IPS DF 6.9 (cell line): Measurements from ENCODE around the gene CHADL.

Experiments
- DNase-seq: peaks from one replicate; pipeline ENCODE4 v3.0.0-alpha.2; 2013; ENCODE audit warnings: low read depth, low spot score
- H3K27ac ChIP-seq: one replicate; pipeline ENCODE4 v1.5.1; 2013; ENCODE audit warnings: low read length, control low read depth
- H3K27me3 ChIP-seq: 2 replicates; pipeline ENCODE4 v1.6.1; 2013; ENCODE audit warnings: mild to moderate bottlenecking, low read length; ENCODE audit not compliant: control insufficient read depth, insufficient read depth
- H3K36me3 ChIP-seq: 2 replicates; pipeline ENCODE4 v1.6.1; 2013; ENCODE audit warnings: low read length; ENCODE audit not compliant: control insufficient read depth, insufficient read depth
- H3K4me1 ChIP-seq: 2 replicates; pipeline ENCODE4 v1.6.1; 2013; ENCODE audit warnings: low read length; ENCODE audit not compliant: control insufficient read depth, insufficient read depth
- H3K4me3 ChIP-seq: 2 replicates; pipeline ENCODE4 v1.5.1; 2013; ENCODE audit warnings: mild to moderate bottlenecking, low read length
- H3K9me3 ChIP-seq: 2 replicates; pipeline ENCODE4 v1.6.1; 2013; ENCODE audit warnings: low read length, inconsistent platforms; ENCODE audit not compliant: control insufficient read depth, insufficient read depth
- WGBS: extraction: QIAGEN DNeasy Blood & Tissue Kit; methylation state at CpG from one replicate; pipeline ENCODE4 v1.1.7; 2013; ENCODE audit warnings: mixed read lengths, missing lambda C conversion rate; ENCODE audit not compliant: insufficient read length, insufficient coverage; 5-methylcytosine and 5-hydroxymethylcytosine counted together

The CHADL gene

GRCh38 chr22:41206719-41207118, 34.0 kb downstream of the CHADL start:
- no peak for DNase-seq
- H3K27ac ChIP-seq = no peak overlapping the region
- H3K36me3 ChIP-seq = 0 out of 2 replicates have a peak, but pooled peaks cover 4% of the 10 kb centered on the region
- H3K27me3 ChIP-seq = no peaks in the 10 kb centered on the region
- H3K4me1 ChIP-seq = no peaks in the 10 kb centered on the region
- H3K4me3 ChIP-seq = no peak overlapping the region
- WGBS = no CpG with 5 or more reads among the region's 9 CpGs
- no peaks in the 10 kb centered on the region for H3K9me3 ChIP-seq

DNA sequence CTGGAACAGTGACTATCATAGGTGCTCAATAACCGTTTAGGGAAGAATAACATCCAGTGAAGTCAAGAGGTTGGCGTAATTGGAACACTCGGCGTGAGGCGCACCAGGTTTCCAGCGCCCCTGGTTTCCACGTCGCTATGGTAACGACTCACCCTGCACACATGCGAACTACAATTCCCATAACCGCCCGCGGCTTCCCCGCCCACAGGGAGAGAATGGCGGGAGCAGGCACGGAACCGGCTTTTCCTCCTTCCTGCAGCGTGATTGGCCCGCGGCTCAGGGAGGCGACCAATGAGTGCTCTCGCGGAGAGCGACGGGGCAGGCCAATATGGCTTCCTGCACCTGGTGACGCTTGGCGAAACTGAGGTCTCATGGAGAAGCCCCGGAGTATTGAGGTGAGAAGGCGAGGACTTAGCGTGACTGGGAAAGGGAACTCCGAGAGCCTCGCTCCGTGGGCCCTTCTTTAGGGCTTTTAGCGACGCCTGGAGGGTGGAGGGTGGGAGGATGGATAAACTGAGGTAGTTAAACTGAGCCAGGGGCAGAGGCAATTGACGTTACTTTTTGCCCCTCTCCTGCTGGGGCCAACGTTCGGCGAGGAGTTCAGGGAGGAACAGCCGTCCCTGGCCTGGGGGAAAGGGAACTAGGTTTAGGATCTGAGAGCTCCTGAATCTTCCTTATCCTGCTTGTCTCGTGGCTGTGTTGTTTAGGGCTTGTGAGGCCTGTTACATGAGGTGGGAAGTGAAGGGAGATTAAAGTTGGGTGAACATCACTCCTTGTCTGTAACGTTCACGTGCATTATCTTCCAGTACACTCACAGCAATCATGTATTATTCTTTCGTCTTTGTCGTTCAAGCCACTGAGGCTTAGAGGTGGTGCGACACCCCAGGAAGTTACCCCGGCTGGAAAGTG, 35.5 kb downstream of the CHADL start, which contains the start of gene L3MBTL2:
Gene L3MBTL2, plus strand, starts transcription at position 321 of the 909 bp plus-strand sequence. Its CDS starts 51 bp downstream, at position 372.
- peak; percentile 95 for DNase-seq
- H3K9me3 ChIP-seq = no peaks in the 10 kb centered on the region
- H3K27ac ChIP-seq = no peak within 1 kb of the TSS
- 0 out of 2 replicates have a peak, but pooled peaks cover 4% of the 10 kb centered on the region for H3K36me3 ChIP-seq
- no peaks in the 10 kb centered on the region for H3K4me1 ChIP-seq
- peak within 1 kb of the TSS; percentile 65 for H3K4me3 ChIP-seq
- no peaks in the 10 kb centered on the region for H3K27me3 ChIP-seq
- WGBS = no CpG with 5 or more reads among the region's 47 CpGs

DNA sequence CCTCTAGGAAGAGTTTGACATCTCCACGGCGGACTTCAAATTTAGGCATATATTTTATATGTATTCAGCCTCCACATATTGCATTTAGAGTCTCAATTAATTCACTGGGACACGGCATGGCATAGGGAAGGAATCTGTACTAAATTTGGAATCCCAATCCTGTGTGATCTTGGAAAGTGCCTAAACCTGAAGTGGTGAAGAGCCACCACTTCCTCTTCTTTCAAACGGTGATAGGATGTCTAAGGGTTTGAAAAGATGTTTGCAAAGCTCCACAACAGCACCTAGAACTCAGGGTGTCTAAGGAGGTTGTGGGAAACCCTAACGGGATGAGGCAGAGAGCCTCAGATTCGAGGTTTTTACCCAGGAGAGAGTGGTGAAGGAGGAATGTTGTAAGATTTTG, 36.7 kb downstream of the CHADL start:
- no peaks in the 10 kb centered on the region for H3K27me3 ChIP-seq
- H3K4me3 ChIP-seq = no peak overlapping the region
- H3K27ac ChIP-seq = no peak overlapping the region
- no peaks in the 10 kb centered on the region for H3K36me3 ChIP-seq
- no peaks in the 10 kb centered on the region for H3K4me1 ChIP-seq
- WGBS = no CpG with 5 or more reads among the region's 6 CpGs
- DNase-seq = no peak
- no peaks in the 10 kb centered on the region for H3K9me3 ChIP-seq

GRCh38 chr22:41203118-41203517, 37.6 kb downstream of the CHADL start:
- DNase-seq = no peak
- Histone ChIP-seq H3K27me3 (no peaks in the 10 kb centered on the region), H3K4me3 (no peak overlapping the region), H3K36me3 (no peaks in the 10 kb centered on the region), H3K9me3 (no peaks in the 10 kb centered on the region), H3K4me1 (no peaks in the 10 kb centered on the region), H3K27ac (no peak overlapping the region)
- no CpG with 5 or more reads among the region's 2 CpGs for WGBS

DNA sequence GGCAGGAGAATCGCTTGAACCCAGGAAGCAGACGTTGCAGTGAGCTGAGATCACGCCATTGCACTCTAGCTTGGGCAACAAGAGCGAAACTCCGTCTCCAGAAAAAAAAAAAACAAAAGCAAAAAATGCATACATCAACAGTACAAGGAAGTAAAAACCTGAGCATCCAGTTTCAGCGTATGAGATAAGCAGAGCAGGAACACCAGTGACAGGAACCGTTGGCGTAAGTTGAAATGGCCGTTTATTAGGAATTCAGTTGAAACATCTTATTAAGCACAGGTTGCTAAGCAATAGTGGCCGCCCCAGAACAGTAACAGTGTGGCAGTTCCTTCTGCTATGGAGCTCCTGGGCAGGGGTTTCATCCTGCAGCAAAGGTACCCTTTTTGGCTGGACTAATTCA, 39.6 kb downstream of the CHADL start:
- no CpG with 5 or more reads among the region's 10 CpGs for WGBS
- Histone ChIP-seq H3K27me3 (no peaks in the 10 kb centered on the region), H3K27ac (no peak overlapping the region), H3K9me3 (no peaks in the 10 kb centered on the region), H3K36me3 (no peaks in the 10 kb centered on the region), H3K4me3 (no peak overlapping the region), H3K4me1 (no peaks in the 10 kb centered on the region)
- no peak for DNase-seq

DNA sequence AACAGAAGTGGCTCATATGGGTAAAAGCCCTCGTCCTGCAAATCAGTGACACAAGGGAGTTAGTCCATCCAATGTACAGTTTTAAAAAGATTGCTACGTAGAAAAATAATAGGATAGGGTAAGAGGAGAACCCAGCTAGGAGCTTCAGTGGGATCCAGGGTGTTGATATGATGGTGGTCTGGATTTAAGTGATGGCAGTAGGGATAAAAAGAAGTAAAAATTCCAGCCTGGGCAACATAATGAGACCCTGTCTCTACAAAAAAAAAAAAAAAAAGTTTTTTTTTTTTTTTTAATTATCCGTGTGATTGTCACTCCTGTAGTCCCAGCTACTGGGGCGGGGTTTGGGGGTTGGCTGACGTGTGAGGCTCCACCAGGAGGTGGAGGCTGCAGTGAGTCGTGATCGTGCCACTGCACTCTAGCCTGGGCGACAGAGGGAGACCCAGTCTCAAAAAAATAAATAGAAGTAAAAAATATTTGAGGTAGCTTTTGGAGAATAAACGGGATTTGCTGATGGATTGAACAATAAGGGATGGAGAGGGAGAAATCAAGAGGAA, 42.6 kb downstream of the CHADL start:
- no peaks in the 10 kb centered on the region for H3K27me3 ChIP-seq
- no peak overlapping the region for H3K4me3 ChIP-seq
- H3K9me3 ChIP-seq = no peaks in the 10 kb centered on the region
- DNase-seq = no peak
- no peak overlapping the region for H3K27ac ChIP-seq
- no peaks in the 10 kb centered on the region for H3K36me3 ChIP-seq
- H3K4me1 ChIP-seq = no peaks in the 10 kb centered on the region
- WGBS = no CpG with 5 or more reads among the region's 9 CpGs

- Histone ChIP-seq H3K9me3 (no peaks in the 10 kb centered on the region), H3K4me3 (peak overlapping the region; percentile 61; the same call in 1 of the 2 replicates), H3K4me1 (no peaks in the 10 kb centered on the region), H3K27me3 (no peaks in the 10 kb centered on the region), H3K27ac (no peak overlapping the region), H3K36me3 (no peaks in the 10 kb centered on the region)
- no CpG with 5 or more reads among the region's 91 CpGs for WGBS
- DNase-seq = no peak
Measured at GRCh38 chr22:41197038-41197972, 43.4 kb downstream of the CHADL start.

GRCh38 chr22:41193829-41194228, 46.9 kb downstream of the CHADL start:
- Histone ChIP-seq H3K27me3 (no peaks in the 10 kb centered on the region), H3K36me3 (no peaks in the 10 kb centered on the region), H3K4me3 (no peak overlapping the region), H3K4me1 (no peaks in the 10 kb centered on the region), H3K9me3 (no peaks in the 10 kb centered on the region), H3K27ac (no peak overlapping the region)
- WGBS = no CpG with 5 or more reads among the region's 6 CpGs
- no peak for DNase-seq

GRCh38 chr22:41191467-41191866, 49.3 kb downstream of the CHADL start:
- H3K4me3 ChIP-seq = no peak overlapping the region
- no peaks in the 10 kb centered on the region for H3K27me3 ChIP-seq
- H3K36me3 ChIP-seq = no peaks in the 10 kb centered on the region
- no peaks in the 10 kb centered on the region for H3K9me3 ChIP-seq
- no peak overlapping the region for H3K27ac ChIP-seq
- no peak for DNase-seq
- H3K4me1 ChIP-seq = no peaks in the 10 kb centered on the region
- no CpG with 5 or more reads among the region's 2 CpGs for WGBS

DNA sequence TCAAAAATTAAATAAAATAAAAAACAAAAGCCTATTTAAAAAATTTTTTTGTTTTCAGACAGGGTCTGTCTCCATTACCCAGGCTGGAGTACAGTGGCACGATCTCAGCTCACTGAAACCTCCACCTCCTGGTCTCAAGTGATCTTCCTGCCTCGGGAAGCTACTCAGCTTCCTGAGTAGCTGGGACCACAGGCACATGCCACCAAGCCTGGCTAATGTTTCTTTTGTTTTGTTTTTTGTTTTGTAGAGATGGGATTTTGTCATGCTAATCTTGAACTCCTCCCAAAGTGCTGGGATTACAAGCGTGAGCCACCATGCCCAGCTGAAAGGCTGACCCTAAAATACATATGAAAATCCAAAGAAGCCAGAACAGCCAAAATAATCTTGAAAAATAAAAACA, 56.1 kb downstream of the CHADL start:
- WGBS = no CpG with 5 or more reads among the region's 3 CpGs

More for the DNA sequence above, 56.1 kb downstream of the CHADL start:
- H3K27me3 ChIP-seq = no peaks in the 10 kb centered on the region
- H3K9me3 ChIP-seq = no peaks in the 10 kb centered on the region
- no peak overlapping the region for H3K27ac ChIP-seq
- DNase-seq = peak; percentile 52
- H3K4me1 ChIP-seq = 0 out of 2 replicates have a peak, but pooled peaks cover 2% of the 10 kb centered on the region
- no peak overlapping the region for H3K4me3 ChIP-seq
- H3K36me3 ChIP-seq = no peaks in the 10 kb centered on the region
